Ecto neural progenitor cell (in vitro differentiated cells): Measurements from ENCODE around the gene TMEM82.

Experiments used
- DNase-seq: peaks from one replicate; pipeline ENCODE4 v3.0.0-alpha.2; 2018; ENCODE audit warnings: low spot score

TMEM82 gene

DNA sequence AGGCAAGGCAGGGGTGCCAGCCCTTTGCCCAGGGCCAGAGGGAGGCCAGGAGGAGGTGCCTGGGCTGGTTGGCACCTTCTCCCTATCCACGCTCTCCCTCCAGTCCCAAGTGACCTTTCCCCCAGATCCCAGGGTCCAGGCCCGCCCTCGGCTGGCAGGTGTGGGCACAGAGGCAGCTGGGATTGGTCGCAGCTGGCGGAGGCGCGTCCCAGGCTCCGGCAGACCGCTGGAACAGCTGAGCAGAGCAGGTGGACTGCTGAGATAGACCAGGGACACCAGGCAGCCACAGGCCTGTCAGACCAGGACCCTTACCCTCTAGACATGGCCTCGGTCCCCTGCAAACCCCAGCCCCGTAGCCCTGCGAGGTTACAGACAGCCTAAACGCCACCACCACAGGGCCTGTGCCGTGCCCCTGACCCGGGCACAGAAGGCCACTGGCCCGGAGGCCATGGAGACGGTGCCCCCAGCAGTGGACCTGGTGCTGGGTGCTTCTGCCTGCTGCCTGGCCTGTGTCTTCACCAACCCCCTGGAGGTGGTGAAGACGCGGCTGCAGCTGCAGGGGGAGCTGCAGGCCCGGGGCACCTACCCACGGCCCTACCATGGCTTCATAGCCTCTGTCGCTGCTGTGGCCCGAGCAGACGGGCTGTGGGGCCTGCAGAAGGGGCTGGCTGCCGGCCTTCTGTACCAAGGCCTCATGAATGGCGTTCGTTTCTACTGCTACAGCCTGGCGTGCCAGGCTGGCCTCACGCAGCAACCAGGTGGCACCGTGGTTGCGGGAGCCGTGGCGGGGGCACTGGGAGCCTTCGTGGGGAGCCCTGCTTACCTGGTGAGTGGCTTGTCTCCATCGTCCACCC, 6.0 kb upstream of the TMEM82 start, which contains the start of gene SLC25A34:
SLC25A34 (plus strand) TSS at position 221 of the 854 bp plus-strand sequence; CDS start at position 449, 228 bp downstream.
- no peak for DNase-seq

DNA sequence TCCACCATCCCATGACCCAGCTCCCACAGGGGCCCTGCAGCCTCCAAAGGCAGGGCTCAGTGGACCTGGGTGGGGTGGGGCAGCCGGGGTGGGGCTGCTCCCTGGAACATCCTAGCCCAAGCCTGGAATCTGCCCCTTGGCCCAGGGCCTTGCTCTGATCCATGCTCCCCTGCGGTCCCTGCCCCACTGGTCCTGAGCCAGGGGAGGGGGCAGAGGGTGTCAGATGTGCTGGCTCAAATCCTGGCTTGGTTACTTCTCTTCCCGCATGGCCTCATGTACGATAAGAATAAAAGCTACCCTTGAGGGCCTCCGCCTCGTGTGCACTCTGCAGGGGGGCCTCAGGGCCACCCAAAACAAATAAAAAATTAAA, 5.4 kb upstream of the TMEM82 start:
- no peak for DNase-seq

DNA sequence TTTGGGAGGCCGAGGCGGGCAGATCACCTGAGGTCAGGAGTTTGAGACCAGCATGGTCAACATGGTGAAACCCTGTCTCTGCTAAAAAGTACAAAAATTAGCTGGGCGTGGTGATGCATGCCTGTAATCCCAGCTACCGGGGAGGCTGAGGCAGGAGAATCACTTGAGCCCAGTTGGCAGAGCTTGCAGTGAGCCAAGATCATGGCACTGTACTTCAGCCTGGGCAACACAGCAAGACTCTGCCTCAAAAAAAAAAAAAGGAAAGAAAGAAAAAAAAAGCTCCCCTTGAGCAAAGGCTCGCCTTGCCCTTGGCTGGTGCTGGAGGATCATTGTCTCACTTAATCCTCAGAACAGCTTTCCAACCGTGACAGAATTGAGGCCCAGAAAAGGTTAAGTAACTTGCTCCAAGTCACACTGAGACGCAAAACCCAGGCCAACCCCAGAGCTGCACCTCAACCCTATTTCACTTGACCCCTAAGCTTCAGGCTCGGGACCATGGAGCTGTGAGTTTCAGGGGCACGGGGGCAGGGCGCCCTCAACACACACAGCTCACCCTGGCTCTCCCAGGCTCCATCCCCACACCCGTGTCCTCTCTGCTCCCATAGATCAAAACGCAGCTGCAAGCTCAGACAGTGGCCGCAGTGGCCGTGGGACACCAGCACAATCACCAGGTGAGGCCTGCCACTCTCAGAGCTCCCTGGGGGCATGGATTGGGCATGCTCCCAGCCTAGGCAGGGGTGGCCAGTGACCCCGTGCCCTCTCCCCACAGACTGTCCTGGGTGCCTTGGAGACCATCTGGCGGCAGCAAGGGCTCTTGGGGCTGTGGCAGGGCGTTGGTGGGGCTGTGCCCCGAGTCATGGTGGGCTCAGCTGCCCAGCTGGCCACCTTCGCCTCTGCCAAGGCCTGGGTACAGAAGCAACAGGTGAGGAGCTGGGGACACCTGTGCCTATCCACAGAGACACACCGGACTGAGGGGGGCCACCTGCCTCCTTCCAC, 4.7 kb upstream of the TMEM82 start:
- DNase-seq = no peak

DNA sequence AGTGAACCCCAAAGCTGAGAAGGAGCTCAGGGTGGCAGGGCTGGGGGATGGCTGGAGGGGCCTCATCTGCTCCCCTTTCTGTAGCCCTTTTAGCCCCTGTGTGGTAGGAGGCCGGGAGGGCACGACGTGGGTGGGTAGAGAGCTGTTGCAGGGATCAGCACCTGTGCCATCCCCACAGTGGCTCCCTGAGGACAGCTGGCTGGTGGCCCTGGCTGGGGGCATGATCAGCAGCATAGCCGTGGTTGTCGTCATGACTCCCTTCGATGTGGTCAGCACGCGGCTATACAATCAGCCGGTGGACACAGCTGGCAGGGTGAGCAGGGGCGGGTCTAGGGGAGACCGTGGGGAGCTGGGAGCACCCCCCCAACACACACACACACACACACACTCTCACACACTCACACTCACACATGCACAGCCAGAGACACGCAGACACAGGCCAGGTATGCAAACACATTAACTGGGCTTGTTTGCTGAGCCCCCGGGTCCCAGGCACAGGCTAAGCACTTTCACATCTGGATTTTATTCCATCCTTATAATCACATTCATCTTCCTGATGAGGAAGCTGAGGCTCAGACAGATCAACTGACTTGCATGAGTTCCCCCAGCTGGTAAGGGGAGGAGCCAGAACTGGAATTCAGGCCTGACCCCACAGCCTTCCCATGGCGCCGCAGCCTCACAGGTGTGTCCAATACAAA, 3.7 kb upstream of the TMEM82 start:
- DNase-seq = no peak

DNA sequence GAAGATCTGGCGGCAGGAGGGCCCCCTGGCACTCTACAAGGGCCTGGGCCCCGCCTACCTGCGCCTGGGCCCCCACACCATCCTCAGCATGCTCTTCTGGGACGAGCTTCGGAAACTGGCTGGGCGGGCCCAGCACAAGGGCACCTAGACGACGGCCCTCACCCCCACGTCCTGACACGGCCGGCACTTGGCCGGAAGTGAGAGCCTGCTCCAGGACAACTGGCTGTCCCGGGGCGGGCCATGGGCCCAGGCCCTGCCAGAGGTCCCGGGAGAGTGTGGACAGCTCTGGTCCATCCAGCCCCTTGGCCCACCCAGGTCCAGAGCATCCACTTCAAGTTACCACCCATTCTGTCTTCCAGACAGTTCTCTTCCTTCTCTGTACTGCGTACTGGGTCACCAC, 3.0 kb upstream of the TMEM82 start:
- DNase-seq = no peak

DNA sequence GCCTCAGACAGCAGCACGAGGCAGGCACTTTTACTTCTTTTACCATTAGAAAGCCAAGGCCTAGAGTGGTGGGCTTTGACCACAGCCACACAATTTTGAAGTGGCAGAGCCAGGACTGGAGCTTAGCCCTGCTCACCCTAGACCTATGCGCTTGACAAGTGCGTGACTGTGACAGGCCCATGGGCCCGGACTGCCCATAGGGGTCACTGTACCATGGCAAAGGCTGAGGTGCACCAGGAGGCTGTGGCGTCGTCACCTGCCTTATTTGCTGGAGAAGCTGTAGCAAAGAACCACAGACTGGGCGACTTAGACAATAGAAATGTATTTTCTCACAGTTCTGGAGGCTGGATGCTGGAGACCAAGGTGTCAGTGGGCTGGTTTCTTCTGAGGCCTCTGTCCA, 2.6 kb upstream of the TMEM82 start:
- no peak for DNase-seq

DNA sequence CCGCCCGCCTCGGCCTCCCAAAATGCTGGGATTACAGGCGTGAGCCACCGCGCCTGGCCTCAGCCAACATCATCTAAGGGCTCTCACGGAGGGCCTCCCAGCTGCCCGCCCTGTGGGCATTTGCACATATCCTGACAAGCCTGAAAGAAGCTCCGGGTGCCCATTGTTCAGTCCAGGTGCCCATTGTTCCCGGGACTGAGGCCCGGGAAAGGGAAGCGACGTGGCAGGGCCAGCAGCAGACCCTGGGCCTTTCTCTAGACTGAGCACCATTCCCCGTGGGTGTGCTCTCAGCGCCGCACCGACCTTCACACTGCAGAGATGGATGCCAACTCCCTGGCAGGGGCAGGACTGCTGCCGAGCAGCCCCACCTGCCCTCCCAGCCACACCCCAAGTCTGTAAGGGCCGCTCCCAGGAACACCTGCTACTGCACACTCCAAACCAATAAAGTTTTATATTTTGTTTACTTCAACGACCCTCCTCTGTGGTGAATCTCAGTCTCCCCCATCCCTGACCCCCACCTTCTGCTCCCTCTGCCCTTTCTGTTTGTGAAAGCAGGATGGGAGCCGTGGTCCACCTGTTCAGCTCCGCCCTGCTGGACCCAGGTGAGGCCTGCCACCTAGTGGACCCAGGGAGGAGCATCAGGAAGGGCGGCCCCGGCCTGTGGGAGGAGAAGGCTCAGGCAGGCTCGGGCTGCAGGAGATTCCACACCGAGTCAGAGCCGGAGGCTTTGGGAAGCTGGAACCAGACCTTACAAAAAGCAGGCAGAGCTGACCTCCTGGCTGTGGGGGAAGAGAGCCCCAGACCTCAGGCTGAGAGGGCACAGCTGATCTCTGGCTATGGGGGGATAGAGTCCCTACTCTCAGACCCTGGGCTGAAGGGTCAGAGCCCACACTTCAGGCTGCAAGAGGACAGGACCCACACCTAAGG, 1.1 kb upstream of the TMEM82 start:
- peak; percentile 86 for DNase-seq

DNA sequence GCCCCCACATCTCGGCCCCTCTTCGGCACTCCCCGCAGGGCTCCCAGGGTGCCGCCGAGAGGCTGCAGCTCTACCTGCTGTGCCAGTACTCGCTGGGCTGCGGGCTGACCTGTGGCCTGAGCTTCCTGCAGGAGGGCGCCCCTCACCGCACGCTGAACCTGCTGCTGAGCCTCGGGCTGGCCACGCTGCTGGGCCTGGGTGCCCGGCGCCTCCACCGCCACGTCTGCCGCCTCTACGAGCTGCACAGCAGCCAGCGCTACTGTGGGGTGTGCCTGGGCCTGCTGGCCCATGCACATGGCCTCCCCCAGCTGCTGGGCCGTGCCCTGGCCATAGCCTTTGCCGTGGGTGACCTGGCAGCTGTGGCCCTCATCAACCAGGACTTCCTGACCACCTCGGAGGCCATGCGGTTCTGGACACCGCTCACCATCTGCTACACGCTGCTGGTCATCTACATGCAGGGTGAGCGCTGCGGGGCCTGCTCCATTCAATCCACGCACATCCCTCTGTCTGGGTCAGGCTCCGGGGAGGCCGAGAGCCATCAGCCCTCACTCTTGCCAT, 1.9 kb downstream of the TMEM82 start:
- DNase-seq = no peak

DNA sequence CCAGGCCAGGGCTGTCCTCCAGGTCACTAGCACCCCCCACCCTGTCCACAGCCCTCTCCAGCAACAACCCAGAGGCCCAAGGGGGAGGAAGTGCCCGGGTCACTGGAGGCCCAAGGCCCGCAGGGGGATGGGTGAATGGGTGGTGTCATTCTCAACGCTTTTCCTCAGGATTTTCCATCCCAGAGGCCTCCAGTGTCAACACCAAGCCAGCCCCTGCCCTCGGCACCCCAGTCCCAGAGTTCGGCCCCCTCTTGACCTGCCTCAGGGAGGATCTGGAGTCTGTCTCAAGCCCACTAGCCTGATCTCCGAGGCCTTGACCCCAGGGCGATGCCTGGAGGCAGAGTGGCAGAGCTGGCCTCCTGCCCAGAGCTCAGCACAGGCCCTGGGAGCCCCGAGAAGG, 5.1 kb downstream of the TMEM82 start:
- no peak for DNase-seq

DNA sequence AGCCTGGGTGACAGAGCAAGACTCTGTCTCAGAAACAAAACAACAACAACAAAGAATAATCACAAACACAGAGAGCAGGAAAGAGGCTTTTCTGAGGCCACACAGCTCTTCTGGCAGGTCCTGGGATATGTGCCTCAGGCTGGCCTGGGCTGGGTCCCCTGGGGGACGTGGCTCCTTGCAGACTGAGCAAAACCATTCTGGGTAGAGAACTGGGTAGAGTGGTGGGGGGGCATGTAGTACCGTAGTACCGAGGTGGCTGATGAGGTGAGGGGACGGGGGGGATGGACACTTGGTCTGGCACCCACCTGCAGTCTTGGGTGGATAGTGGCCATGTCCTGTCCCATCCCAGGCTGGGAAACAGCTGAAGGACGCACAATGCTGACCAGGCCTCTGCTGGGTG, 6.0 kb downstream of the TMEM82 start:
- DNase-seq = no peak

DNA sequence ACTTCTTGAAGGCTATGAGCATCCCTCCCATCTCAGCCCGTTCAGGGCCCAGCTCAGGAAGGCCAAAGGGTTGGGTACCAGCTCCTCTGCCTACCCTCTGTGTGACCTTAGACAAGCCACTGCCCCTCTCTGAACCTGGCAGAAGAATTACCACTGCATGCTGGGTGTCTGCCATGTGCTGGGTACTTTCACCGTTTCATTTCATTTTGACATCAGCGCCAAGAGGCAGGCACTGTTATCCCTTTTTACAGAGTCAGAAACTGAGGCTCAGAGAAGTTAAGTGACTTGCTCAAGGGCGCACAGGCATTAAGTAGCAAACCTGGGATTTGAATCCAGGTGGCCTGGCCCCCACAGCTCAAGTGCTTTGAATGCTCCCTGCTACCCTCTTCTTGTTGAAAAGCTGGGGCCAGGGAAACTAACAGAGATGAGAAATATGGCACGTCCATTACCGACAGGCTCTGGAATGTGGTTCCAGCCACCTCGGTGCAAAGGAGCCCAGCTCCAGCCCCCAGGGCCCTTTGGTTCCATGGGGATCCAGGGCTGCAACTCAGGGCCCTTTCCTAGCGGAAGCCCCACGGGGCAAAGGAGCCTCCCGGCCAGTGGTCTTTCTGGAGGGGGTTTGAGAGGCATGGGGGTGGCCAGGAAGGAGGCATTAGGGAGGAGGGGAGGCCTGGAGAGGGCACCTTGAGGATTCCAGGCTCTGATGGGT, 6.5 kb downstream of the TMEM82 start:
- no peak for DNase-seq

DNA sequence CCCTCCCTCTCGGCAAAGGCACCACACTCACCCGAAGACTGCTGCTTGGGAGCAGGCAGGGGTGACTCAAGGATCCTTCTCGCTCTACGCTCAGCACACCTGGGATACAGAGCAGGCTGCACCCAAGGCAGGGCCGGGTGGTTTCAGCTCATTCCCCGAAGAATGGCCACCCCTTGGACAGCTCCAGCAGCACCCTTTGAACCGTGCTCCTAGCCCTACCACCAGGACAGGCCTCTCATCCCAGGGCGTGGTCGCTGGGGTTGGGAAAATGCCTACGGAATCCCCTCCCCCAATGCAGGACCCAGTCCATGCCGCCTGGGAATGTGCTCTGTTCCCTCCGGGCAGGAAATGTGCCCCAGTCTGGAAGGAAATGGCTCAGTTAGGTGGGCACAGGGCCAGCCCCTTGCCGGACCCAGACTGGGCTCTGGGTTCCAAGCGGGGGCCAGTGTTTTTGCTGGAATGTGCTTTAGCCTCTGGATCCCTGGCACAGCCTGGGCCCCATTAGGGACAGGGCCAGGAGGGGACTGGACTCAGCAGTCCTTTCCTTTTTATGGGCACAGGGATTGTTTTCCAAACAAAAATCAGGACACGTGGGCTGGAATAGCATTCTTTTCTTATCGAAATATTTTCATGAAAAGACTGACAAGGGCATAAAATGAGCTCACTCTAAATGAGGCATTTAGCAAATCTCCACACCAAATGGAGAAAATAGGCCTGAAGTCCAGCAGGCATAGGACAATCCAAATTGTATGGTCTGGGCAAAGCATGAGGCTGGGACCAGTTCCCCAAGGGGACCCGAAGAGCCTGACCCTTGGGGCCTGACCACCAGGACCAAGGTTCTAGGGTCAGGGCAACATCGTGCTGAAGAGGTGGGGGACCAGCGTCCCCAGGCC, 7.3 kb downstream of the TMEM82 start:
- DNase-seq = no peak

DNA sequence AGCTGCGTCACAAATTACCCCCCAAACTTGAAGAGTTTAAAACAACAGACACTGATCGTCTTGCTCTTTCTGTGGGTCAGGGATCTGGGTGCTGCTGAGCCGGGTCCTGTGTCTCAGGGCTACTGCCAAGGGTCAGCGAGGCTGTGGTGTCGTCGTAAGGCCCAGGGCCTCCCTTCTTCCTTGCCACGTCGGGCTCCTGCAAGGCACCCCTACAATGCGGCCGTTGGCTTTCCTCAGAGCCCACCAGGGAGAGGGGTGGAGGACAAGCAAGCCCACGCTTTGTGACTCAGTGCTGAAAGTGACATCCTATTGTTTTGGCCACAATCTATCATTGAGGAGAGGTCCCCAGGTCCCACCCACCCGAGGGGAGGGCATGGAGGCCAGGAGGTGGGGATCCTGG, 8.6 kb downstream of the TMEM82 start:
- DNase-seq = no peak

DNA sequence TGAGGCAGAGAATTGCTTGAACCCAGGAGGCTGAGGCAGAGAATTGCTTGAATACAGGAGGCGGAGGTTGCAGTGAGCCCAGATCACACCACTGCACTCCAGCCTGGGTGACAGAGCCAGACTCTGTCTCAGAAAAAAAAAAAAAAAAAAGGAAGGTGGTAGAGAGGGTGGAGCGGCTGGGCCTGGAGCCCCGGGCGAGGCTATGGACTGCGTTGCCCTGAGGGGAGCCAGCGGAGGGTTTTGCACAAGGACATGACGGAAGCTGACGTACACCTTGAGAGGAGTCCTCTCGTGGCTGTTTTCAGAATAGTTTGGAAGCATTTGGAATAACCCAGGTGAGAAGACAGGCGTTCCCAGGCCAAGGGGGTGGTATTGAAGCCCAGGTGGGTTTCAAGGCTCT, 9.4 kb downstream of the TMEM82 start:
- no peak for DNase-seq

DNA sequence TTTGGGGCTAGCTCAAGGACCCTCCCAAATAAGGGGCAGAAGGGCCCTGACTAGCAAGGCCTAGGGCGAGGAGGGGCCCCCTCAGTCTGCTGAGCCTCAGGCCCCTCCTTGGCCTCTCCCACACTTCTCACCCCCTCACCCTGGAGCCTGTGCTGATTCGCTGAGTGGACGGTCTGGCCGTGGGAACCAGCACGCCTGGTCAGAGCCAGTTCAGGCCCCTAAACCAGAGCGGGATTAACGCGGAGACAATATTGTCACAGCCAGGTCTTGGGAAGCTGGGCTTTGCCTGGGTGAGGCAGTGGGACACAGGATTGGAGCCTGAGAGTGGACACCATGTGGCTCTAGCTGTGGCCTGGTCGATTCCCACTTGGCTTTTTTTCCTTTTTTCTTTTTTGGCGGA, 11.5 kb downstream of the TMEM82 start:
- no peak for DNase-seq

DNA sequence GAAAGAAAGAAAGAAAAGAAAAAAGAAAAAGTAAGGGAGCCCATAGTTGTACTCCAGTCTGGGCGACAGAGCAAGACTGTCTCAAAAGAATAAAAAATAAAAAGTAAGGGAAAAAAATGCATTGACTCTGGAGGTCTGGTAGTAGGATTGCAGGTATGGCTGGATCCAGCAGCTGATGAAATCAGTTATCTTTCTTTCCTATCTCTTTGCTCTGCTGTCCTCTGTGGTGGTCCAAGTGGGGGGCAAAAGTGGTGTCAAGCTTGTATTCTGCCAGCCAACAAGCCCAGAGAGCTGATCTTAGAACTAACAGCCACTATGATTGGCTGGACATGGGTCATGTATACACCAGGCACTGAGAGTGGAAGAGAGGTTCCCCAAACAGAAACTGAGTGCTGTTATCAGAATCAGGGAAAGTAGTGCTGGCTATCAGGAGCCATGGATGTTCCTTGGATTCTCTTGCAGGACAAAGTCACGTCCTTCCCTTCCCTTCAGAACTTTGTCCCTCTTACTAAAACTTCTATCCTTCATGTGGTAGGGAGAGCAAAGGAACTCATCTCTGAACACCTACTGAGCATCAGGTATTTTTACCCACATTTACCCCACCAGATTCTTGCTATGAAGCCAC, 12.8 kb downstream of the TMEM82 start:
- no peak for DNase-seq

DNA sequence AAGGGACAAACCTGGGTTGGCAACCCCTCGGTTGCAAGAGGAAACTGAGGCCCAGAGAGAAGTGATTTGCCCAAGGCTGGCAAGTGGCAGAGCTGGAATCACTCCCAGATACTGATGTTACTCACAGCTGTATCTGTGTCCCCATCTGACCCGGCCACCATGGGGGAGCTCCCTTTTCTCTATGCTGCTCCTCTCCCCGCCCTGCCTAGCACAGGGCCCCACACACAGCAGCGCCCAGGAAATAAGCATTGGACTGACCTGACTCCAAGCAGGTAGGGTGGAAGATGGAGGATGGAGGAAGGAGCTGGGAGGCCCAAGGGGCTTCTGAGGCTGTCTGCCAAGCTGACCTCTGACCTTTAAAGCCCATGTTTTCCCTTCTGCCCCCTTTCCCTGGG, 13.3 kb downstream of the TMEM82 start:
- peak; percentile 37 for DNase-seq

DNA sequence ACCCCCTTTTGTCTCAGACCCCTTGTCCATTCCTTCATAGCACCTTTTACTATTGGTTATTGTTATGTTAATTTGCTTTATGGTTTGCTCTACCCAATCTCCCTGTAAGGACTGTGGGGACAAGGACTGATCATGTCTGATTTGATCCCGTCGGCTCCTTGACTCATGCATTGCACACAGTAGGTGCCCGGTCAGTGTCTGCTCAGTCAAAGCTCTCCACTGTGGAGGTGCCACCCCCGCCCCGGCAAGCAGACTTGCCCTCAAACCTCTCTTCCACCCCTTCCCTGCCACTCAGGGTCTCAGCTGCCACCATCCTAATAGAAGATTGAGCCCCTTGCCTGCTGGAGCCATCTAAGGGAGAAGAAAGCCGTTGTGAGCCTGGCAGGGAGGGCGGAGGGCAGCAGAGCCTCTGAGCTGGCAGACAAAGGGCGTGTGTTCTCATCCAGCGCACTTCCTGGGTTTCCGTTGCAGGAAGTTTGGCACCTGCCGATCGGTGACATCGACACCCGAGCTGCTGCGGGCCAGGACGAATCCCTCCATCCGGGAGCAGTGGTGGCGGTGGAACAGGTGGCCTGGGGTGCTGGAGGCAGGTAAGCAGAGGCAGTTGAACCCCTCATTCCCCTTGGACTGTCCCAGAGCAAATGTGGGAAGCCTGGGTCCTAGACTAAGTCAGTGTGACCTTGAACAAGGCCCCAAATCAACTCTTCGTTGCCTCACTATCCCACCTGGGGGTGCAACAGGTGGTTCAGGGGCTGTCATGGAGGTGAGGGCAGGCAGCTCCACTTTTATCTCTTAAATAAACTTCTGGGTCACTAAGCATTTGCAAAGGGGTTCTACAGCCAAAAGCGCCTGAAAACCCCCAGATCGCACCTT, 14.1 kb downstream of the TMEM82 start:
- DNase-seq = peak; percentile 52
